Spleen (tissue), 7 donors: ENCODE data around the gene OXER1.

Experiments used
- POLR2A ChIP-seq, 3 donors: fragments of 450-650 bp; IDR thresholded peaks; one replicate each; pipeline ENCODE4 v1.5.1; 2017; ENCODE audit warnings: antibody characterized with exemption in 3 of 3, mild to moderate bottlenecking in 1 of 3
- TF ChIP-seq, protein P1 (sequence below), 11 experiments: fragments of 200-600 bp in 7 of 11; fragments of 450-650 bp in 4 of 11; sonication (generic) in 4 of 11; IDR thresholded peaks in 8 of 11; conservative IDR thresholded peaks in 3 of 11; 1 replicate in 7 of 11; 2 replicates in 4 of 11; pipeline versions ENCODE4 v1.4.0 to v1.8.0; 2016 to 2021; ENCODE audit warnings: antibody characterized with exemption in 11 of 11, inconsistent platforms in 4 of 11, mild to moderate bottlenecking in 1 of 11
- donor health status: DM: no; HTN: no; CAD: no; lungs with moderate emphysema.
- donor health status: DM: no; HTN: no; CAD: no.
- donor health status: DM: no; HTN: no; CAD: no.

DNA sequence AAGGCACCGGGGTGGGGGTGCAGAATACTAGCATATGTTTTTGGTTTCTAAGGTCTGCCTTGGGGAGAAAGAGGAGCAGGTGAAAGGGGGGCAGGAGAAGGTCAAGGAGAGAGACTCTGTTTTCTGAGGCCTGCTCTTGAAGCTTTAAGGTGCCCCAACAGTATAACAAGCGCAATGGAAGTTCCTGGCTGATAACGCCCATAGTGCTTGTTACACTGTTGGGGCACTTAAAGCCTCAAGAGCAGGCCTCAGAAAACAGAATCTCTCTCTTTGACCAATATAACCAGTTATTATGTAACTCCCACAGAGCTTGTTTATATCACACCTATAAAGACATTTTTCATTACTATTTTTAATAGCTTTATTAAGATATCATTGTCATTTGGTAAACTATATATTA, 16.5 kb downstream of the OXER1 start:
- TF ChIP-seq, protein P1, sequence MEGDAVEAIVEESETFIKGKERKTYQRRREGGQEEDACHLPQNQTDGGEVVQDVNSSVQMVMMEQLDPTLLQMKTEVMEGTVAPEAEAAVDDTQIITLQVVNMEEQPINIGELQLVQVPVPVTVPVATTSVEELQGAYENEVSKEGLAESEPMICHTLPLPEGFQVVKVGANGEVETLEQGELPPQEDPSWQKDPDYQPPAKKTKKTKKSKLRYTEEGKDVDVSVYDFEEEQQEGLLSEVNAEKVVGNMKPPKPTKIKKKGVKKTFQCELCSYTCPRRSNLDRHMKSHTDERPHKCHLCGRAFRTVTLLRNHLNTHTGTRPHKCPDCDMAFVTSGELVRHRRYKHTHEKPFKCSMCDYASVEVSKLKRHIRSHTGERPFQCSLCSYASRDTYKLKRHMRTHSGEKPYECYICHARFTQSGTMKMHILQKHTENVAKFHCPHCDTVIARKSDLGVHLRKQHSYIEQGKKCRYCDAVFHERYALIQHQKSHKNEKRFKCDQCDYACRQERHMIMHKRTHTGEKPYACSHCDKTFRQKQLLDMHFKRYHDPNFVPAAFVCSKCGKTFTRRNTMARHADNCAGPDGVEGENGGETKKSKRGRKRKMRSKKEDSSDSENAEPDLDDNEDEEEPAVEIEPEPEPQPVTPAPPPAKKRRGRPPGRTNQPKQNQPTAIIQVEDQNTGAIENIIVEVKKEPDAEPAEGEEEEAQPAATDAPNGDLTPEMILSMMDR (IDR thresholded peaks at IDR 0.05 in 8 of 11, conservative IDR thresholded peaks at IDR 0.05 in 3 of 11), result no peak
- TF ChIP-seq POLR2A (IDR thresholded peaks at IDR 0.05), result no peak
